Renal pelvis (tissue), 4 donors: Measurements from ENCODE around the gene APMAP. TPM values are rescaled to one million over a fixed set of nuclear protein-coding genes. Genes with fewer than 3 reads are reported as not detected.
"Not testable (repeated sequence)": the region's sequence is repeated elsewhere in the genome, so short reads cannot be mapped to it uniquely, and the experiment has no call there.

Experiments
- DNase-seq: peaks from one replicate; pipeline ENCODE4 v3.0.0-alpha.2; 2013
- polyA plus RNA-seq, 3 donors: library from polyadenylated mRNA; unstranded; fragments of 120-200 nt; gene quantifications; one replicate each; pipeline ENCODE4 v1.2.1, GENCODE V29; 2013; ENCODE audit not compliant: insufficient read length in 3 of 3

The APMAP gene
- polyA plus RNA-seq, 3 donors = 92.8 to 100 (median 93.9) TPM

- DNase-seq = no peak
Measured at GRCh38 chr20:24954151-24954550, 38.4 kb downstream of the APMAP start.

GRCh38 chr20:24953621-24954133 lies 38.9 kb downstream of the APMAP start:
- no peak for DNase-seq

- DNase-seq = no peak
Measured at GRCh38 chr20:24953209-24953575, 39.4 kb downstream of the APMAP start.

GRCh38 chr20:24952376-24953208 lies 40.0 kb downstream of the APMAP start:
- DNase-seq = no peak

- no peak for DNase-seq
Measured at GRCh38 chr20:24951536-24952083, 40.9 kb downstream of the APMAP start.

GRCh38 chr20:24950836-24951525 lies 41.6 kb downstream of the APMAP start:
- no peak for DNase-seq

GRCh38 chr20:24950128-24950835 lies 42.3 kb downstream of the APMAP start:
- DNase-seq = no peak

- DNase-seq = no peak
Measured at GRCh38 chr20:24949756-24950127, 42.8 kb downstream of the APMAP start.

- no peak for DNase-seq
Measured at GRCh38 chr20:24948939-24949679, 43.4 kb downstream of the APMAP start, which contains the start of gene CST7. CST7 (plus strand) TSS chr20:24949269; CDS start chr20:24949506, 237 bp downstream.

GRCh38 chr20:24948396-24948938 lies 44.1 kb downstream of the APMAP start:
- DNase-seq = not testable (repeated sequence)

GRCh38 chr20:24946376-24946775 lies 46.2 kb downstream of the APMAP start:
- DNase-seq = not testable (repeated sequence)

- no peak for DNase-seq
Measured at GRCh38 chr20:24943731-24944130, 48.8 kb downstream of the APMAP start.

- no peak for DNase-seq
Measured at GRCh38 chr20:24943196-24943595, 49.4 kb downstream of the APMAP start.

- DNase-seq = no peak
Measured at GRCh38 chr20:24942679-24943078, 49.9 kb downstream of the APMAP start.

- DNase-seq = no peak
Measured at GRCh38 chr20:24939036-24939435, 53.5 kb downstream of the APMAP start.

GRCh38 chr20:24938498-24938897 lies 54.1 kb downstream of the APMAP start:
- no peak for DNase-seq

- no peak for DNase-seq
Measured at GRCh38 chr20:24937579-24937978, 55.0 kb downstream of the APMAP start.

GRCh38 chr20:24936526-24937407 lies 55.8 kb downstream of the APMAP start:
- DNase-seq = no peak

- DNase-seq = no peak
Measured at GRCh38 chr20:24935766-24936525, 56.6 kb downstream of the APMAP start.
